A549 (cell line): Measurements from ENCODE around the gene EXOC4. TPM values are rescaled to one million over a fixed set of nuclear protein-coding genes. Genes with fewer than 3 reads are reported as not detected.

ENCODE experiments used
- ATAC-seq, 2 experiments: fragments of 200-7000 bp in 1 of 2; fragments of >200 bp in 1 of 2; cut with Nextera tagmentation in 1 of 2; cut with Tn5 transposase in 1 of 2; 3 replicates each; pipeline versions ENCODE4 v1.8.0 to v1.9.1; 2018 to 2020; ENCODE audit warnings: mild to moderate bottlenecking in 1 of 2, moderate library complexity in 1 of 2
- CTCF ChIA-PET: fragments of 300-600 bp; sonication (Branson Sonifier 250); formaldehyde crosslinking; extraction: SDS; loops from one replicate; lab custom pipeline; 2021; ENCODE audit warnings: antibody characterized with exemption, inconsistent platforms; lab: Yijun Ruan, JAX
- POLR2A ChIA-PET: fragments of 350-600 bp; formaldehyde crosslinking; extraction: SDS; loops from one replicate; lab custom pipeline; 2021; ENCODE audit warnings: antibody characterized with exemption, inconsistent platforms; lab: Yijun Ruan, JAX
- DNase-seq, 2 experiments: peaks; one replicate each; pipeline versions ENCODE4 v3.0.0 to v3.0.0-alpha.2; 2011 to 2016; ENCODE audit warnings: low read depth in 1 of 2, low spot score in 1 of 2
- FAIRE-seq: peaks from 2 replicates; lab custom pipeline; 2011; peaks lifted over from hg19 to GRCh38; lab: Jason Lieb, UNC
- H3K27ac ChIP-seq, 2 experiments: fragments of >200 bp; sonication (Bioruptor Twin); formaldehyde crosslinking; 3 replicates each; pipeline ENCODE4 v1.5.1; 2016 to 2017
- H3K4me1 ChIP-seq: fragments of >200 bp; sonication (Bioruptor Twin); formaldehyde crosslinking; 3 replicates; pipeline ENCODE4 v1.6.1; 2016
- H3K4me2 ChIP-seq: fragments of >200 bp; sonication (Bioruptor Twin); formaldehyde crosslinking; 3 replicates; pipeline ENCODE4 v1.6.1; 2016
- H3K4me3 ChIP-seq: fragments of >200 bp; sonication (Bioruptor Twin); formaldehyde crosslinking; 3 replicates; pipeline ENCODE4 v1.5.1; 2016
- H3K9me3 ChIP-seq: fragments of >200 bp; sonication (Bioruptor Twin); formaldehyde crosslinking; 3 replicates; pipeline ENCODE4 v1.6.1; 2016
- ATOH8 ChIP-seq: fragments of 250-450 bp; sonication (Bioruptor Pico); IDR thresholded peaks from 2 replicates; pipeline ENCODE4 v1.5.0; 2020; ENCODE audit warnings: low read depth, mild to moderate bottlenecking, moderate library complexity
- CBX2 ChIP-seq: fragments of 200-600 bp; sonication (generic); IDR thresholded peaks from 2 replicates; pipeline ENCODE4 v1.6.1; 2016; ENCODE audit warnings: low read depth, mild to moderate bottlenecking, borderline replicate concordance
- CBX8 ChIP-seq: fragments of 200-600 bp; sonication (generic); IDR thresholded peaks from 2 replicates; pipeline ENCODE4 v1.6.1; 2016
- CEBPB ChIP-seq, 2 experiments: fragments of >200 bp in 1 of 2; sonication (Bioruptor Twin) in 1 of 2; formaldehyde crosslinking in 1 of 2; IDR thresholded peaks; 2 replicates each; pipeline ENCODE4 v1.6.1; 2012 to 2016
- CHD2 ChIP-seq: fragments of 150-350 bp; IDR thresholded peaks from 2 replicates; pipeline ENCODE4 v1.6.1; 2014; ENCODE audit warnings: low read length; ENCODE audit not compliant: partially characterized antibody
- CHD4 ChIP-seq: fragments of 200-600 bp; sonication (generic); IDR thresholded peaks from 2 replicates; pipeline ENCODE4 v1.6.1; 2016; ENCODE audit warnings: antibody characterized with exemption, mild to moderate bottlenecking, borderline replicate concordance
- E2F6 ChIP-seq: IDR thresholded peaks from 2 replicates; pipeline ENCODE4 v1.6.1; 2012; ENCODE audit warnings: low read depth, borderline replicate concordance
- EHF ChIP-seq: fragments of 250-450 bp; sonication (Bioruptor Pico); IDR thresholded peaks from 2 replicates; pipeline ENCODE4 v1.5.0; 2020; ENCODE audit warnings: mild to moderate bottlenecking
- EP300 ChIP-seq, 2 experiments: fragments of >200 bp; sonication (Bioruptor Twin); formaldehyde crosslinking; IDR thresholded peaks; 2 replicates in 1 of 2; 3 replicates in 1 of 2; pipeline ENCODE4 v1.6.1; 2016 to 2017
- FOXS1 ChIP-seq: fragments of 250-450 bp; sonication (Bioruptor Pico); IDR thresholded peaks from 2 replicates; pipeline ENCODE4 v1.5.0; 2020; ENCODE audit warnings: mild to moderate bottlenecking, moderate library complexity
- HES2 ChIP-seq: fragments of >200 bp; sonication (Bioruptor Twin); formaldehyde crosslinking; IDR thresholded peaks from 2 replicates; pipeline ENCODE4 v1.6.1; 2016
- JUNB ChIP-seq: fragments of >200 bp; sonication (Bioruptor Twin); formaldehyde crosslinking; IDR thresholded peaks from 2 replicates; pipeline ENCODE4 v1.6.1; 2016
- MAFK ChIP-seq: fragments of 450-650 bp; IDR thresholded peaks from 2 replicates; pipeline ENCODE4 v1.6.1; 2014; ENCODE audit not compliant: partially characterized antibody
- MAX ChIP-seq: IDR thresholded peaks from 2 replicates; pipeline ENCODE4 v1.6.1; 2012
- MAZ ChIP-seq: fragments of 150-350 bp; IDR thresholded peaks from 2 replicates; pipeline ENCODE4 v1.6.1; 2014; ENCODE audit warnings: antibody characterized with exemption, low read depth, low read length, borderline replicate concordance
- MYC ChIP-seq: IDR thresholded peaks from 2 replicates; pipeline ENCODE4 v1.6.1; 2012; ENCODE audit warnings: mild to moderate bottlenecking, inconsistent platforms, low read length, improper control_type of control experiment, borderline replicate concordance
- NFE2L2 ChIP-seq: fragments of 150-350 bp; conservative IDR thresholded peaks from 2 replicates; pipeline ENCODE4 v1.6.1; 2014; ENCODE audit warnings: low read length
- NPAS2 ChIP-seq: fragments of 250-450 bp; sonication (Bioruptor Pico); IDR thresholded peaks from 2 replicates; pipeline ENCODE4 v1.8.0; 2022; ENCODE audit warnings: mild to moderate bottlenecking, moderate library complexity, borderline replicate concordance
- NR3C1 ChIP-seq: fragments of >200 bp; sonication (Bioruptor Twin); formaldehyde crosslinking; IDR thresholded peaks from 3 replicates; pipeline ENCODE4 v1.6.1; 2017
- PHF8 ChIP-seq: fragments of 200-600 bp; sonication (generic); IDR thresholded peaks from 2 replicates; pipeline ENCODE4 v1.6.1; 2016; ENCODE audit warnings: low read depth, mild to moderate bottlenecking, antibody characterized with exemption, moderate library complexity, borderline replicate concordance
- POLR2AphosphoS2 ChIP-seq: conservative IDR thresholded peaks from 2 replicates; pipeline ENCODE4 v1.6.1; 2012; ENCODE audit warnings: low read length, improper control_type of control experiment, inconsistent platforms
- RFX5 ChIP-seq: fragments of 450-650 bp; IDR thresholded peaks from 2 replicates; pipeline ENCODE4 v1.7.1; 2014; ENCODE audit warnings: antibody characterized with exemption, mild to moderate bottlenecking, moderate library complexity
- SREBF2 ChIP-seq: fragments of 450-650 bp; IDR thresholded peaks from 2 replicates; pipeline ENCODE4 v1.6.1; 2014; ENCODE audit warnings: mild to moderate bottlenecking, moderate library complexity
- TFCP2L1 ChIP-seq: fragments of 250-450 bp; sonication (Bioruptor Pico); IDR thresholded peaks from 2 replicates; pipeline ENCODE4 v1.5.0; 2021; ENCODE audit warnings: mild to moderate bottlenecking
- WGBS: methylation state at CpG from one replicate; pipeline ENCODE4 v1.1.6; 2017; ENCODE audit errors: missing lambda C conversion rate; 5-methylcytosine and 5-hydroxymethylcytosine counted together
- polyA plus RNA-seq, 4 experiments: library from polyadenylated mRNA; depleted of rRNA in 3 of 4; stranded (reverse); fragments of >200 nt; fragmentation: RNase III in 1 of 4; extraction: RNeasy Plus Mini Kit Qiagen cat#74134 plus additional on column Dnase treatment in 1 of 4; gene quantifications; 2 replicates in 3 of 4; 3 replicates in 1 of 4; pipeline ENCODE4 v1.2.3, GENCODE V29; 2011 to 2017
- TF ChIP-seq, protein P1 (sequence below): IDR thresholded peaks from 2 replicates; pipeline ENCODE4 v1.6.1; 2012
- TF ChIP-seq, protein P2 (sequence below): fragments of >200 bp; sonication (Bioruptor Twin); formaldehyde crosslinking; IDR thresholded peaks from 3 replicates; pipeline ENCODE4 v1.6.1; 2016

The EXOC4 gene
- polyA plus RNA-seq, 2 of the 4 experiments (the other 2 are of a cell fraction), result 33.4 to 73.1 TPM

- Histone ChIP-seq H3K4me1 (no peaks in the 10 kb centered on the region), H3K9me3 (no peaks in the 10 kb centered on the region), H3K4me3 (no peak overlapping the region), H3K27ac (no peak overlapping the region), H3K4me2 (no peak overlapping the region)
- no peak for FAIRE-seq
- no peak for DNase-seq
- TF ChIP-seq EHF (CRISPR knock-in tag) (no peak), E2F6 (no peak), MYC (no peak), TFCP2L1 (CRISPR knock-in tag) (no peak), CHD4 (no peak), MAZ (no peak), POLR2AphosphoS2 (no peak), CHD2 (no peak)
- TF ChIP-seq, protein P1, sequence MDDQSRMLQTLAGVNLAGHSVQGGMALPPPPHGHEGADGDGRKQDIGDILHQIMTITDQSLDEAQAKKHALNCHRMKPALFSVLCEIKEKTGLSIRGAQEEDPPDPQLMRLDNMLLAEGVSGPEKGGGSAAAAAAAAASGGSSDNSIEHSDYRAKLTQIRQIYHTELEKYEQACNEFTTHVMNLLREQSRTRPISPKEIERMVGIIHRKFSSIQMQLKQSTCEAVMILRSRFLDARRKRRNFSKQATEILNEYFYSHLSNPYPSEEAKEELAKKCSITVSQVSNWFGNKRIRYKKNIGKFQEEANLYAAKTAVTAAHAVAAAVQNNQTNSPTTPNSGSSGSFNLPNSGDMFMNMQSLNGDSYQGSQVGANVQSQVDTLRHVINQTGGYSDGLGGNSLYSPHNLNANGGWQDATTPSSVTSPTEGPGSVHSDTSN, result no peak
- ATAC-seq, result no peak
- CTCF ChIA-PET, result no interaction called here
- POLR2A ChIA-PET, result no interaction called here
- WGBS, result 74% methylated on average over 4 of the region's 4 CpGs
Measured at GRCh38 chr7:133910761-133911160, 657.9 kb downstream of the EXOC4 start.

DNA sequence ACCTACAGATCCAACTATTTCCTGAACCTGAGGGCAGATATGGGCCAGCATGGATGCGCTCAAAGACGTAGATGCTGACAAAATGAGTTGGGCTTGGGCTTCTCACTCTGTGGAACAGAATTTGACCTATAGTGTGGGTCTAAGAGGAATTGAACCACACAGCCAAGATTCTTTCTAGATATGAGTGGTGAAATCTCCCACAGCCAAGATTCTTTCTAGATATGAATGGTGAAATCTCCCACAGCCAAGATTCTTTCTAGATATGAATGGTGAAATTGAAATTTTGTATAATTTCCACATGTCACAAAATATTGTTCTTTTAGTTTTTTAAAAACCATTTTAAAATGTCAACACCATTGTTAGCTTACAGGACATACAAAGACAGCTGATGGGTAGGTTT, 658.8 kb downstream of the EXOC4 start:
- WGBS, result 100% methylated on average over 2 of the region's 2 CpGs
- DNase-seq (no peak), FAIRE-seq (no peak), ATAC-seq (no peak)
- TF ChIP-seq CBX2 (no peak), HES2 (no peak), NFE2L2 (no peak), MYC (no peak), FOXS1 (CRISPR knock-in tag) (no peak), NPAS2 (CRISPR knock-in tag) (no peak), PHF8 (no peak), MAX (no peak), SREBF2 (no peak), ATOH8 (CRISPR knock-in tag) (no peak), CEBPB (IDR thresholded peaks at IDR 0.05) (no peak), JUNB (no peak), MAFK (no peak), POLR2AphosphoS2 (no peak), CBX8 (no peak), NR3C1 (no peak), RFX5 (no peak), EP300 (IDR thresholded peaks at IDR 0.05) (no peak)
- TF ChIP-seq, protein P1, result no peak
- TF ChIP-seq, protein P2, sequence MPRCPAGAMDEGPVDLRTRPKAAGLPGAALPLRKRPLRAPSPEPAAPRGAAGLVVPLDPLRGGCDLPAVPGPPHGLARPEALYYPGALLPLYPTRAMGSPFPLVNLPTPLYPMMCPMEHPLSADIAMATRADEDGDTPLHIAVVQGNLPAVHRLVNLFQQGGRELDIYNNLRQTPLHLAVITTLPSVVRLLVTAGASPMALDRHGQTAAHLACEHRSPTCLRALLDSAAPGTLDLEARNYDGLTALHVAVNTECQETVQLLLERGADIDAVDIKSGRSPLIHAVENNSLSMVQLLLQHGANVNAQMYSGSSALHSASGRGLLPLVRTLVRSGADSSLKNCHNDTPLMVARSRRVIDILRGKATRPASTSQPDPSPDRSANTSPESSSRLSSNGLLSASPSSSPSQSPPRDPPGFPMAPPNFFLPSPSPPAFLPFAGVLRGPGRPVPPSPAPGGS, result no peak
- ChIA-PET POLR2A (no interaction called here), CTCF (no interaction called here)
- no peaks in the 10 kb centered on the region for H3K9me3 ChIP-seq
- no peak overlapping the region for H3K27ac ChIP-seq
- H3K4me3 ChIP-seq, result no peak overlapping the region
- no peak overlapping the region for H3K4me2 ChIP-seq
- no peaks in the 10 kb centered on the region for H3K4me1 ChIP-seq
